Activated CD4-positive, CD25-positive, alpha-beta regulatory T cell (primary cell): ENCODE data around the gene PHACTR1.
"Not testable (repeated sequence)": the region's sequence is repeated elsewhere in the genome, so short reads cannot be mapped to it uniquely, and the experiment has no call there.

Experiments used
- DNase-seq, 4 experiments: peaks; one replicate each; lab custom pipeline; 2025; lab: John Stamatoyannopoulos, UW

PHACTR1 gene

GRCh38 chr6:13314806-13315205 is 598.2 kb downstream of the PHACTR1 start:
- no peak for DNase-seq

- no peak for DNase-seq
Observed at GRCh38 chr6:13315896-13316295, 599.3 kb downstream of the PHACTR1 start.

GRCh38 chr6:13318821-13319220 is 602.3 kb downstream of the PHACTR1 start:
- DNase-seq, result no peak

GRCh38 chr6:13319891-13320564 is 603.5 kb downstream of the PHACTR1 start:
- no peak for DNase-seq

- DNase-seq, result not testable (repeated sequence)
Observed at GRCh38 chr6:13326031-13326586, 609.5 kb downstream of the PHACTR1 start.

- DNase-seq, result no peak
Observed at GRCh38 chr6:13327691-13328075, 611.1 kb downstream of the PHACTR1 start.

GRCh38 chr6:13328076-13328874 is 611.7 kb downstream of the PHACTR1 start, which contains the start of gene TBC1D7:
Gene TBC1D7, minus strand, starts transcription at chr6:13328537. Its CDS starts 1,639 bp downstream, at chr6:13326898.
- DNase-seq, result peak; percentile 80 to 88 (median 84)

GRCh38 chr6:13328875-13329183 is 612.3 kb downstream of the PHACTR1 start:
- no peak for DNase-seq

- no peak for DNase-seq
Observed at GRCh38 chr6:13331516-13332348, 615.2 kb downstream of the PHACTR1 start.

GRCh38 chr6:13332349-13332706 is 615.8 kb downstream of the PHACTR1 start:
- DNase-seq, result no peak

- DNase-seq, result no peak
Observed at GRCh38 chr6:13334953-13335352, 618.4 kb downstream of the PHACTR1 start.

- DNase-seq, result peak; percentile 18 to 82 (median 60)
Observed at GRCh38 chr6:13336553-13336952, 620.0 kb downstream of the PHACTR1 start.

- no peak for DNase-seq
Observed at GRCh38 chr6:13338038-13338437, 621.5 kb downstream of the PHACTR1 start.
